ENCODE measurements around the gene WDR74. TPM values are rescaled to one million over a fixed set of nuclear protein-coding genes. Genes with fewer than 3 reads are reported as not detected.

The WDR74 gene
- total and polyA plus RNA-seq, 4 donors = 26.2 to 64.1 (median 42.0) TPM

- H3K9me3 ChIP-seq (ENCODE audit: control insufficient read depth in 4 of 4, insufficient read depth in 3 of 4, low read length in 3 of 4) = no peaks in the 10 kb centered on the region
- H3K27ac ChIP-seq (ENCODE audit: low read depth in 1 of 2, low read length in 1 of 2) = peak overlapping the region; percentile 80 to 88
- TF ChIP-seq CTCF (IDR thresholded peaks at IDR 0.05; ENCODE audit: control extremely low read depth, extremely low read depth) = no peak
- peak overlapping the region; percentile 86 for H3K4me3 ChIP-seq
- peaks cover 2 to 24% (median 12%) of the 10 kb centered on the region in 5 donors for H3K4me1 ChIP-seq (ENCODE audit: control insufficient read depth in 5 of 5, insufficient read depth in 5 of 5, low read length in 5 of 5)
- WGBS, 2 donors = 0% methylated on average over 53 to 54 of the region's 54 CpGs
- H3K9ac ChIP-seq (ENCODE audit: insufficient read depth in 1 of 2, low read length in 2 of 2) = peak overlapping the region; percentile 84 to 93
- DNase-seq = peak; percentile 98 to 99 (median 98)
- H3K27me3 ChIP-seq (ENCODE audit: control insufficient read depth in 3 of 3, insufficient read depth in 3 of 3, low read length in 2 of 3) = no peaks in the 10 kb centered on the region
- peaks cover 13 to 42% (median 24%) of the 10 kb centered on the region in 4 donors for H3K36me3 ChIP-seq (ENCODE audit: control insufficient read depth in 4 of 4, insufficient read depth in 4 of 4, low read length in 4 of 4)
- ATAC-seq (ENCODE audit: insufficient read depth, low FRiP score) = peak; percentile 97
Measured at GRCh38 chr11:62855571-62856332, 16.4 kb upstream of the WDR74 start.

- Histone ChIP-seq H3K27ac (ENCODE audit: low read depth in 1 of 2, low read length in 1 of 2) (peak overlapping the region; percentile 79 to 88), H3K27me3 (ENCODE audit: control insufficient read depth in 3 of 3, insufficient read depth in 3 of 3, low read length in 2 of 3) (no peaks in the 10 kb centered on the region), H3K4me1 (ENCODE audit: control insufficient read depth in 5 of 5, insufficient read depth in 5 of 5, low read length in 5 of 5) (peaks cover 2 to 24% (median 12%) of the 10 kb centered on the region in 5 donors), H3K36me3 (ENCODE audit: control insufficient read depth in 4 of 4, insufficient read depth in 4 of 4, low read length in 4 of 4) (peaks cover 13 to 42% (median 24%) of the 10 kb centered on the region in 4 donors), H3K9me3 (ENCODE audit: control insufficient read depth in 4 of 4, insufficient read depth in 3 of 4, low read length in 3 of 4) (no peaks in the 10 kb centered on the region), H3K9ac (ENCODE audit: insufficient read depth in 1 of 2, low read length in 2 of 2) (peak overlapping the region; percentile 84 to 93), H3K4me3 (peak overlapping the region; percentile 86)
- ATAC-seq (ENCODE audit: insufficient read depth, low FRiP score) (no peak), DNase-seq (no peak)
- 1 to 3% methylated on average over 15 of the region's 15 CpGs for WGBS, 2 donors
- no peak for TF ChIP-seq CTCF (IDR thresholded peaks at IDR 0.05; ENCODE audit: control extremely low read depth, extremely low read depth)
Measured at GRCh38 chr11:62854825-62855570, 15.6 kb upstream of the WDR74 start.

- DNase-seq = no peak
- H3K4me1 ChIP-seq (ENCODE audit: control insufficient read depth in 5 of 5, insufficient read depth in 5 of 5, low read length in 5 of 5) = peaks cover 2 to 24% (median 12%) of the 10 kb centered on the region in 5 donors
- no peaks in the 10 kb centered on the region for H3K9me3 ChIP-seq (ENCODE audit: control insufficient read depth in 4 of 4, insufficient read depth in 3 of 4, low read length in 3 of 4)
- peak overlapping the region; percentile 84 to 93 for H3K9ac ChIP-seq (ENCODE audit: insufficient read depth in 1 of 2, low read length in 2 of 2)
- peaks cover 13 to 42% (median 24%) of the 10 kb centered on the region in 4 donors for H3K36me3 ChIP-seq (ENCODE audit: control insufficient read depth in 4 of 4, insufficient read depth in 4 of 4, low read length in 4 of 4)
- ATAC-seq (ENCODE audit: insufficient read depth, low FRiP score) = no peak
- WGBS, 2 donors = 14 to 21% methylated on average over 8 of the region's 8 CpGs
- H3K4me3 ChIP-seq = peak overlapping the region; percentile 86
- no peaks in the 10 kb centered on the region for H3K27me3 ChIP-seq (ENCODE audit: control insufficient read depth in 3 of 3, insufficient read depth in 3 of 3, low read length in 2 of 3)
- peak overlapping the region in 1 of 2 donors; percentile 88 for H3K27ac ChIP-seq (ENCODE audit: low read depth in 1 of 2, low read length in 1 of 2)
- no peak for TF ChIP-seq CTCF (IDR thresholded peaks at IDR 0.05; ENCODE audit: control extremely low read depth, extremely low read depth)
Measured at GRCh38 chr11:62854013-62854824, 14.8 kb upstream of the WDR74 start.

Measured in lung (tissue), 12 donors.